Trophoblast cell (in vitro differentiated cells and primary cell): ENCODE measurements around the gene DXO.

ENCODE experiments used
- DNase-seq, 2 donors: peaks; one replicate each; pipeline ENCODE4 v3.0.0-alpha.2; 2016
- H2AFZ ChIP-seq: 2 replicates; pipeline ENCODE4 v1.6.1; 2013; ENCODE audit warnings: low read length, moderate library complexity, mild to moderate bottlenecking; ENCODE audit not compliant: insufficient read depth, poor library complexity
- H2AK5ac ChIP-seq: 2 replicates; pipeline ENCODE4 v1.6.1; 2013; ENCODE audit warnings: mild to moderate bottlenecking, low read length
- H2BK120ac ChIP-seq: 2 replicates; pipeline ENCODE4 v1.6.1; 2013; ENCODE audit warnings: low read length, mild to moderate bottlenecking, moderate library complexity; ENCODE audit not compliant: insufficient read depth, poor library complexity
- H2BK12ac ChIP-seq: 2 replicates; pipeline ENCODE4 v1.6.1; 2013; ENCODE audit warnings: mild to moderate bottlenecking, low read length, moderate library complexity
- H2BK5ac ChIP-seq: 2 replicates; pipeline ENCODE4 v1.6.1; 2013; ENCODE audit warnings: low read length, low read depth, moderate library complexity, mild to moderate bottlenecking; ENCODE audit not compliant: poor library complexity
- H3K14ac ChIP-seq: 2 replicates; pipeline ENCODE4 v1.6.1; 2013; ENCODE audit warnings: mild to moderate bottlenecking, low read length
- H3K18ac ChIP-seq: 2 replicates; pipeline ENCODE4 v1.6.1; 2013; ENCODE audit warnings: mild to moderate bottlenecking, low read length
- H3K23ac ChIP-seq: 2 replicates; pipeline ENCODE4 v1.6.1; 2013; ENCODE audit warnings: low read length
- H3K27ac ChIP-seq: 2 replicates; pipeline ENCODE4 v1.5.1; 2013; ENCODE audit warnings: low read depth, mild to moderate bottlenecking, inconsistent platforms, low read length, moderate library complexity
- H3K27me3 ChIP-seq: 2 replicates; pipeline ENCODE4 v1.6.1; 2013; ENCODE audit warnings: inconsistent platforms, mild to moderate bottlenecking, low read length, moderate library complexity; ENCODE audit not compliant: insufficient read depth
- H3K36me3 ChIP-seq, 2 experiments: 1 replicate in 1 of 2; 2 replicates in 1 of 2; pipeline ENCODE4 v1.6.1; 2013; ENCODE audit warnings: low read length in 2 of 2, mild to moderate bottlenecking in 2 of 2, moderate library complexity in 1 of 2; ENCODE audit not compliant: insufficient read depth in 2 of 2, control insufficient read depth in 1 of 2
- H3K4ac ChIP-seq: 2 replicates; pipeline ENCODE4 v1.6.1; 2013; ENCODE audit warnings: low read depth, mild to moderate bottlenecking, low read length, moderate library complexity
- H3K4me1 ChIP-seq, 2 experiments: 1 replicate in 1 of 2; 2 replicates in 1 of 2; pipeline ENCODE4 v1.6.1; 2013; ENCODE audit warnings: low read length in 2 of 2, mild to moderate bottlenecking in 2 of 2, moderate library complexity in 1 of 2; ENCODE audit not compliant: insufficient read depth in 2 of 2, control insufficient read depth in 1 of 2
- H3K4me2 ChIP-seq: 2 replicates; pipeline ENCODE4 v1.6.1; 2013; ENCODE audit warnings: inconsistent platforms, mild to moderate bottlenecking, low read length, moderate library complexity
- H3K4me3 ChIP-seq: 2 replicates; pipeline ENCODE4 v1.5.1; 2013; ENCODE audit warnings: mild to moderate bottlenecking, low read depth, low read length, inconsistent platforms
- H3K79me1 ChIP-seq: one replicate; pipeline ENCODE4 v1.6.1; 2013; ENCODE audit warnings: low read length
- H3K79me2 ChIP-seq: 2 replicates; pipeline ENCODE4 v1.6.1; 2013; ENCODE audit warnings: low read length, mild to moderate bottlenecking; ENCODE audit not compliant: control insufficient read depth, insufficient read depth, poor library complexity
- H3K9ac ChIP-seq: 2 replicates; pipeline ENCODE4 v1.6.1; 2013; ENCODE audit warnings: mild to moderate bottlenecking, low read length
- H3K9me3 ChIP-seq: 2 replicates; pipeline ENCODE4 v1.6.1; 2013; ENCODE audit warnings: low read depth, mild to moderate bottlenecking, control low read depth, inconsistent platforms, low read length; ENCODE audit not compliant: insufficient read depth
- H4K12ac ChIP-seq: 2 replicates; pipeline ENCODE4 v1.6.1; 2013; ENCODE audit warnings: low read depth, mild to moderate bottlenecking, low read length, moderate library complexity
- H4K8ac ChIP-seq: 2 replicates; pipeline ENCODE4 v1.6.1; 2013; ENCODE audit warnings: low read depth, mild to moderate bottlenecking, low read length, moderate library complexity
- H4K91ac ChIP-seq: one replicate; pipeline ENCODE4 v1.6.1; 2013; ENCODE audit warnings: low read depth, mild to moderate bottlenecking, low read length, moderate library complexity
- WGBS: extraction: QIAGEN DNeasy Blood & Tissue Kit; methylation state at CpG from one replicate; pipeline ENCODE4 v1.1.7; 2013; ENCODE audit warnings: missing lambda C conversion rate; ENCODE audit not compliant: insufficient read length, insufficient coverage; ENCODE audit errors: extremely low coverage; 5-methylcytosine and 5-hydroxymethylcytosine counted together

Gene DXO

GRCh38 chr6:31948753-31949413, 23.1 kb downstream of the DXO start:
- no CpG with 5 or more reads among the region's 6 CpGs for WGBS

GRCh38 chr6:31948306-31948705, 23.6 kb downstream of the DXO start:
- Histone ChIP-seq H3K18ac (no peak overlapping the region), H2BK120ac (no peak overlapping the region), H3K14ac (no peak overlapping the region), H2BK5ac (no peak overlapping the region), H2AK5ac (no peak overlapping the region), H4K8ac (no peak overlapping the region), H3K4me1 (peaks cover 0 to 2% of the 10 kb centered on the region in 2 experiments), H3K27me3 (no peaks in the 10 kb centered on the region), H2AFZ (no peak overlapping the region), H3K9ac (no peak overlapping the region), H3K9me3 (peaks cover 2% of the 10 kb centered on the region), H3K79me2 (no peaks in the 10 kb centered on the region), H3K4me2 (no peak overlapping the region), H3K4me3 (no peak overlapping the region), H3K36me3 (peaks cover 12 to 25% of the 10 kb centered on the region in 2 experiments), H4K12ac (no peak overlapping the region), H4K91ac (no peak overlapping the region), H3K4ac (no peak overlapping the region), H3K79me1 (peaks cover 4% of the 10 kb centered on the region), H3K23ac (no peak overlapping the region), H3K27ac (no peak overlapping the region), H2BK12ac (no peak overlapping the region)
- DNase-seq, result no peak
- WGBS, result no CpG with 5 or more reads among the region's 5 CpGs

More at GRCh38 chr6:31948753-31949413, 23.1 kb downstream of the DXO start:
- H3K4me3 ChIP-seq, result no peak overlapping the region
- H4K91ac ChIP-seq, result no peak overlapping the region
- H2BK5ac ChIP-seq, result no peak overlapping the region
- no peak overlapping the region for H3K9ac ChIP-seq
- H3K23ac ChIP-seq, result no peak overlapping the region
- no peak overlapping the region for H2BK120ac ChIP-seq
- H3K4me2 ChIP-seq, result no peak overlapping the region
- H3K27me3 ChIP-seq, result no peaks in the 10 kb centered on the region
- no peak overlapping the region for H2AK5ac ChIP-seq
- H2AFZ ChIP-seq, result no peak overlapping the region
- H3K14ac ChIP-seq, result no peak overlapping the region
- no peak overlapping the region for H4K8ac ChIP-seq
- peaks cover 4% of the 10 kb centered on the region for H3K79me1 ChIP-seq
- H3K27ac ChIP-seq, result no peak overlapping the region
- no peak overlapping the region for H3K4ac ChIP-seq
- peak; percentile 93 to 99 for DNase-seq
- no peak overlapping the region for H2BK12ac ChIP-seq
- H3K79me2 ChIP-seq, result no peaks in the 10 kb centered on the region
- H3K18ac ChIP-seq, result no peak overlapping the region
- H4K12ac ChIP-seq, result no peak overlapping the region
- peaks cover 2% of the 10 kb centered on the region for H3K9me3 ChIP-seq
- H3K36me3 ChIP-seq, result peaks cover 15 to 31% of the 10 kb centered on the region in 2 experiments
- peaks cover 0 to 2% of the 10 kb centered on the region in 2 experiments for H3K4me1 ChIP-seq

- no peak overlapping the region for H3K4ac ChIP-seq
Measured at GRCh38 chr6:31947864-31948263, 24.1 kb downstream of the DXO start.

GRCh38 chr6:31947070-31947675, 24.8 kb downstream of the DXO start:
- Histone ChIP-seq H2BK12ac (no peak overlapping the region), H3K79me2 (no peaks in the 10 kb centered on the region), H3K14ac (no peak overlapping the region), H3K9ac (no peak overlapping the region), H3K18ac (no peak overlapping the region), H3K27ac (no peak overlapping the region), H3K4ac (no peak overlapping the region), H3K36me3 (peaks cover 7 to 19% of the 10 kb centered on the region in 2 experiments), H3K4me1 (peaks cover 0 to 2% of the 10 kb centered on the region in 2 experiments), H2AK5ac (no peak overlapping the region), H3K4me3 (no peak overlapping the region), H2BK5ac (no peak overlapping the region), H3K23ac (no peak overlapping the region), H3K9me3 (peaks cover 8% of the 10 kb centered on the region), H3K27me3 (no peaks in the 10 kb centered on the region), H4K12ac (no peak overlapping the region), H2AFZ (no peak overlapping the region), H2BK120ac (no peak overlapping the region), H3K79me1 (peaks cover 4% of the 10 kb centered on the region), H4K8ac (no peak overlapping the region), H4K91ac (no peak overlapping the region), H3K4me2 (no peak overlapping the region)
- no CpG with 5 or more reads among the region's 24 CpGs for WGBS
- no peak for DNase-seq

More at GRCh38 chr6:31947864-31948263, 24.1 kb downstream of the DXO start:
- Histone ChIP-seq H3K9ac (no peak overlapping the region), H3K27me3 (no peaks in the 10 kb centered on the region), H2BK5ac (no peak overlapping the region), H4K12ac (no peak overlapping the region), H3K4me1 (peaks cover 0 to 2% of the 10 kb centered on the region in 2 experiments), H3K36me3 (peaks cover 10 to 21% of the 10 kb centered on the region in 2 experiments), H3K79me1 (peaks cover 4% of the 10 kb centered on the region), H3K4me3 (no peak overlapping the region), H2AK5ac (no peak overlapping the region), H2BK120ac (peak overlapping the region; percentile 21), H2BK12ac (peak overlapping the region; percentile 34), H3K9me3 (peaks cover 5% of the 10 kb centered on the region), H3K79me2 (no peaks in the 10 kb centered on the region), H4K91ac (peak overlapping the region; percentile 63), H3K4me2 (no peak overlapping the region), H3K27ac (no peak overlapping the region), H3K18ac (peak overlapping the region; percentile 9), H3K23ac (no peak overlapping the region), H2AFZ (no peak overlapping the region), H4K8ac (no peak overlapping the region), H3K14ac (no peak overlapping the region)
- no CpG with 5 or more reads among the region's 4 CpGs for WGBS
- DNase-seq, result no peak
